NCI-H460 (cell line): ENCODE results near the gene CDH13. TPM values are rescaled to one million over a fixed set of nuclear protein-coding genes. Genes with fewer than 3 reads are reported as not detected.

ENCODE experiments used
- DNase-seq: peaks from one replicate; pipeline ENCODE4 v3.0.0-alpha.2; 2016; ENCODE audit warnings: low read depth; ENCODE audit errors: extremely low read depth
- total RNA-seq: library from RNA; depleted of rRNA; stranded (reverse); fragments of >200 nt; shearing (Covaris generic); gene quantifications from 2 replicates; pipeline ENCODE4 v1.2.3, GENCODE V29; 2014

Gene CDH13
- total RNA-seq, 1 experiment from 2014 or later, result 123 TPM

- no peak for DNase-seq
Measured at GRCh38 chr16:82830944-82831343, 204.2 kb downstream of the CDH13 start.

- no peak for DNase-seq
Measured at GRCh38 chr16:82832821-82833220, 206.1 kb downstream of the CDH13 start.

GRCh38 chr16:82833378-82833993, 206.7 kb downstream of the CDH13 start:
- no peak for DNase-seq

- DNase-seq, result no peak
Measured at GRCh38 chr16:82834151-82834815, 207.5 kb downstream of the CDH13 start.

GRCh38 chr16:82835487-82836155, 208.9 kb downstream of the CDH13 start:
- no peak for DNase-seq

- DNase-seq, result no peak
Measured at GRCh38 chr16:82841108-82841507, 214.3 kb downstream of the CDH13 start.

- DNase-seq, result no peak
Measured at GRCh38 chr16:82843606-82844271, 217.0 kb downstream of the CDH13 start.

- DNase-seq, result no peak
Measured at GRCh38 chr16:82845116-82845515, 218.3 kb downstream of the CDH13 start.

GRCh38 chr16:82846806-82847205, 220.0 kb downstream of the CDH13 start:
- no peak for DNase-seq

GRCh38 chr16:82848013-82848412, 221.2 kb downstream of the CDH13 start:
- no peak for DNase-seq

GRCh38 chr16:82852388-82853008, 225.7 kb downstream of the CDH13 start:
- no peak for DNase-seq

GRCh38 chr16:82855471-82855870, 228.7 kb downstream of the CDH13 start:
- no peak for DNase-seq

GRCh38 chr16:82857693-82858365, 231.1 kb downstream of the CDH13 start:
- no peak for DNase-seq

GRCh38 chr16:82859662-82860061, 232.9 kb downstream of the CDH13 start:
- DNase-seq, result no peak

- DNase-seq, result no peak
Measured at GRCh38 chr16:82860071-82860470, 233.3 kb downstream of the CDH13 start.

GRCh38 chr16:82862057-82862456, 235.3 kb downstream of the CDH13 start:
- no peak for DNase-seq

- DNase-seq, result no peak
Measured at GRCh38 chr16:82864332-82865040, 237.7 kb downstream of the CDH13 start.

- DNase-seq, result no peak
Measured at GRCh38 chr16:82865412-82865811, 238.6 kb downstream of the CDH13 start.

GRCh38 chr16:82867485-82867884, 240.7 kb downstream of the CDH13 start:
- DNase-seq, result no peak

- DNase-seq, result no peak
Measured at GRCh38 chr16:82874271-82874670, 247.5 kb downstream of the CDH13 start.
